Gastrocnemius medialis (tissue), 4 donors: ENCODE measurements around the gene ALG14.

ENCODE experiments used
- CTCF ChIP-seq, 5 experiments: fragments of 450-650 bp in 3 of 5; fragments of 200-600 bp in 2 of 5; sonication (generic) in 2 of 5; IDR thresholded peaks in 4 of 5; conservative IDR thresholded peaks in 1 of 5; 1 replicate in 4 of 5; 2 replicates in 1 of 5; pipeline ENCODE4 v1.5.1; 2016 to 2019; ENCODE audit warnings: antibody characterized with exemption in 5 of 5, mild to moderate bottlenecking in 3 of 5, moderate library complexity in 3 of 5
- POLR2A ChIP-seq, 2 donors: fragments of 450-650 bp; IDR thresholded peaks; one replicate each; pipeline ENCODE4 v1.6.1; 2017; ENCODE audit warnings: antibody characterized with exemption in 2 of 2, mild to moderate bottlenecking in 2 of 2, moderate library complexity in 2 of 2

DNA sequence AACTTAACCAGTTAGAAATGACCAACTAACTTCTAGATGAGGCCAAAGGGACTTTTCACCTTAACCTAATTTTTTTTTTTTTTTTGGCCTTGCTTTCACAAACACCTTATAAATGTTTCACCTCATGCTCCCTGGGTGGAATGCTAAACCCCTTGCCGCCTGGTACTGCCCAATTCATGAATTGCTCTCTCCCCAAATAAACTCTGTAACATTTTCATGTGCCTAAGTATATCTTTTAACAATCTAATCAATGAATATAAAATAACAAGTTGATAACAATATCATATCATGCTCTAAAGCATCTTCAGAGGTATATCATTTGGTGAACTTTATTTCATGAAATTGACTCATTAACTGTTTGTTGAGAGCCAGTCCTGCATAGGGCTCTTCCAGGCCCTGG, 134.9 kb downstream of the ALG14 start:
- TF ChIP-seq CTCF (IDR thresholded peaks at IDR 0.05 in 4 of 5, conservative IDR thresholded peaks at IDR 0.05 in 1 of 5) = no peak
- no peak for TF ChIP-seq POLR2A (IDR thresholded peaks at IDR 0.05)
